Choroid plexus epithelial cell (primary cell): ENCODE data around the gene DBX2.

ENCODE experiments used
- DNase-seq: peaks from one replicate; pipeline ENCODE4 v3.0.0-alpha.2; 2010; ENCODE audit warnings: low read depth
- H3K4me3 ChIP-seq: 2 replicates; pipeline ENCODE4 v1.5.1; 2011; ENCODE audit warnings: low read depth, mild to moderate bottlenecking, control low read depth, low read length, moderate library complexity
- TF ChIP-seq, protein P1 (sequence below): conservative IDR thresholded peaks from 2 replicates; pipeline ENCODE4 v1.5.1; 2011; ENCODE audit warnings: low read depth, mild to moderate bottlenecking, control low read depth, inconsistent platforms, low read length, moderate library complexity

DBX2 gene

DNA sequence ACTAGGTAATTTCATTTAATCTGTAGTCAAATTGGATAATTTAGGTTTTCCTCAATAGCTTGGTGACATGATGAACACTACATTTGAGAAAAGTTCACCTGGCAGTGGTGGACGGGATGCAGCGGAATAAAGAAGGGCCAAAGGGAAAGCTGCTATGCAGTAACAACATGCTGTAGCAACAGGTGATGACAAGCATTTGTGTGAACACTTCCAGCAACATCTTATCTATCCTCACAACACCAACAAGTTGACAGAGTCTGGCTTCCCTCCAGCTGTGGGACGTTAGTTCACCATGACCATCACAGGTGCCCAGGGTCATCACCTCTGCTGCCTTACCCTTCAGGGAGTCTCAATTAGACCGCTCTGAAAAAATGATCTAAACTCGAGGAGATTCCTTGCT, 8.3 kb downstream of the DBX2 start:
- no peak overlapping the region for H3K4me3 ChIP-seq
- TF ChIP-seq, protein P1, sequence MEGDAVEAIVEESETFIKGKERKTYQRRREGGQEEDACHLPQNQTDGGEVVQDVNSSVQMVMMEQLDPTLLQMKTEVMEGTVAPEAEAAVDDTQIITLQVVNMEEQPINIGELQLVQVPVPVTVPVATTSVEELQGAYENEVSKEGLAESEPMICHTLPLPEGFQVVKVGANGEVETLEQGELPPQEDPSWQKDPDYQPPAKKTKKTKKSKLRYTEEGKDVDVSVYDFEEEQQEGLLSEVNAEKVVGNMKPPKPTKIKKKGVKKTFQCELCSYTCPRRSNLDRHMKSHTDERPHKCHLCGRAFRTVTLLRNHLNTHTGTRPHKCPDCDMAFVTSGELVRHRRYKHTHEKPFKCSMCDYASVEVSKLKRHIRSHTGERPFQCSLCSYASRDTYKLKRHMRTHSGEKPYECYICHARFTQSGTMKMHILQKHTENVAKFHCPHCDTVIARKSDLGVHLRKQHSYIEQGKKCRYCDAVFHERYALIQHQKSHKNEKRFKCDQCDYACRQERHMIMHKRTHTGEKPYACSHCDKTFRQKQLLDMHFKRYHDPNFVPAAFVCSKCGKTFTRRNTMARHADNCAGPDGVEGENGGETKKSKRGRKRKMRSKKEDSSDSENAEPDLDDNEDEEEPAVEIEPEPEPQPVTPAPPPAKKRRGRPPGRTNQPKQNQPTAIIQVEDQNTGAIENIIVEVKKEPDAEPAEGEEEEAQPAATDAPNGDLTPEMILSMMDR, result no peak
- no peak for DNase-seq

DNA sequence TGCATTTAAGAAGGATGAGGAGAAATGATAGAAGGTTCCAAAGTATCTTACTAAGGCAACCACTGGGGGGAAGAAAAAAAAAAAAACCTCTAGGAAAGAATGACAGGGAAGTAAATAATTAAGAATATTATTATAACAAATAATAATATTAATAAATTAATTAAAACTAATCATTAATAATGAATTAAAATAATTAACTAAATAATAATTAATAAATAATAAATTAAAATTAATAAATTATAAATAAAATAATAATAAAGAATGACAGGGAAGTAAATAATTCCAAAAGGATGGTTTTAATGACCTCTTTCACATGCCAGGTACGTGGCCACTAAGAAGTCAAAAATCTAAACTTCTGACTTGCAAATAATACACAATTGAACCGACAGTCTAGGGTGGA, 9.9 kb downstream of the DBX2 start:
- TF ChIP-seq, protein P1, result no peak
- no peak for DNase-seq
- no peak overlapping the region for H3K4me3 ChIP-seq

DNA sequence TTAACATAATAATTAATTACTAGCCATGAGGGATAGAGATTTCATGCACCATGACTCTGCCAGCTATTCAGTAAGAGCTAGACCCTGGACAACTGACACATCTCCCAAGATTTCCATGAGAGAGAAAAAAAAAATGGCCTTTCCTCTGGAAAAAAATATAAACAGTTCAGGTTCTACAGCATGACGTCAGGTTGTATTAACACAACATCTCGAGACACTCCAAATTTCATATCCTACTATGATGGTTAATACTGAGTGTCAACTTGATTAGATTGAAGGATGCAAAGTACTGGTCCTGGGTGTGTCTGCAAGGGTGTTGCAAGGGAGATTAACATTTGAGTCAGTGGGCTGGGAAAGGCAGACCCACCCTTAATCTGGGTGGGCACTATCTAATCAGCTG, 11.1 kb downstream of the DBX2 start:
- DNase-seq, result no peak
- TF ChIP-seq, protein P1, result no peak
- no peak overlapping the region for H3K4me3 ChIP-seq

DNA sequence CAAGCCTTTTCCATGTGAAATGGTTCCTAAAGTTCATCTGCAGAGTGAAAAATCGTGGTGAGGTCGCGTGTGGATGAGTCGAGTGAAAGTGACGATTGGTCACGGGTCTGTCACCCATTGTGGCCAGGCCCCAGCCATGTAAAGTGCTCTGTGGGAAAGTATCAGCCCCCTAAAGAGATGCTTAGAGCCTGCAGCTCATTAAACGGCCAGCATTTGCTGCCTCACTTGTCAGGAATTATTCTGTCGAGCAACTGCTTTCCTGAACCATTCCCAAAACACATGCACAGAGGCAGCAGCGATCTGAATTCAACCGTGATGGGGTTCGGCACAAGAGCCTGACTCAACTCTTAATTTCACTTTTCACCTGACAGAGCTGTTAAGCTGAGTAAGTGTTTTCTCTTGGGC, 16.0 kb downstream of the DBX2 start:
- no peak overlapping the region for H3K4me3 ChIP-seq

DNA sequence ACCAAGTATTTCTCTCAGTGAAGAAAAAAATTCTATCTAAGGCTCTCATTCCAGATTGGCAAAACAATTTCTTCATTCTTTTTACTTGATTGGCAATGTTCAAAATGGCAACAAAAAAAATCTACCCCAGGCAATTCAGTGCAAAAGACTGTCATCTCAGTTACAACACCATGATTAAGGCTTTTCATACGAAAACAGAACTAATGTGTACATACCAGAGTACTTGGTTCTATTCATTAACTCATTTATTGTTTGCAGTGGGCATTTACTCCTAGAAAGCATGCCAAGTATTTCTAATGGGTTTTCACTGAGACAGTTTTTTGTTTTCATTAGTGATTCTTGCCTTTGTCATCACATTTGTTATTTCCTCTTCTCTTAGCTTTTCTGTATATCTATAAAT, 33.0 kb downstream of the DBX2 start:
- no peak overlapping the region for H3K4me3 ChIP-seq
- TF ChIP-seq, protein P1, result no peak
- no peak for DNase-seq

More for the DNA sequence above, 16.0 kb downstream of the DBX2 start:
- no peak for DNase-seq
- TF ChIP-seq, protein P1, result no peak

DNA sequence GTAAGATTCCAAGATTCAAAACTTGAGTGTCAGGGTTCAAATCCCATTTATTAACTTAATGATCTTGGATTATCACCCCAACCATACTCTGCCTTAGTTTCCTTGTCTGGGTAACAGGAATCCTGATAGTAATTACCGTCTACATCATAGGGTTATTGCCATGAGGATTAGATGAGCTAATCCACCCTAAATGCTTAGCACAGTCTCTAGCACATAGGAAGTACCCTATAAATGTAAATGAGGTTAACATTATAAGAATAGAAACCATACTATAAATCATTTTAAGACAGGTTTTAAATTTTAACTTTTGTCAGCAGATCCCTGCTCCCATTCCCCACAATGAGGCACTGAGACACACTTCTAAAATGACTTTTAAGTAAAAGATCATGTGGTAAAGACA, 36.5 kb downstream of the DBX2 start:
- DNase-seq, result no peak
- TF ChIP-seq, protein P1, result no peak
- H3K4me3 ChIP-seq, result no peak overlapping the region

DNA sequence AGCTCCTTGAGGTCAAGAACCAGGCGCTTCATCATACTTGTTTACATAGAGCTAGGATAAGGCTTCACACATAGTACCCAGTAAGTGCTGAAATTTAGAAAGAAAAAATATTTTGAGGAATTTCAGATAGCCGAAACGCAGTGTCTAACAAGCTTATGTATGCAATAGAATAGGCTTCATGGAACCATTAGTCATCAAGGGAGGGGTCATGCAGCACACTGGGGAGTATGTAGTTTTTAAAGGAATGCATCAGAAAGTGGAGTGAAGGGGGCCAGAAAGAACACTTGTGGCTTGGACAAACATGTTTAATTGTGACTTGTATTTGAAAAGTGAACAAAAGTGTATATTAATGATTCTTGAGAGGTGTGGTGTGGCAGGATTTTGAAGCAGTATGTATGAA, 38.1 kb downstream of the DBX2 start:
- DNase-seq, result no peak
- H3K4me3 ChIP-seq, result no peak overlapping the region
- TF ChIP-seq, protein P1, result no peak
